ENCODE data around the gene WBP4.
"Not testable (repeated sequence)": the region's sequence is repeated elsewhere in the genome, so short reads cannot be mapped to it uniquely, and the experiment has no call there.

WBP4 gene

GRCh38 chr13:41077475-41077874 lies 16.2 kb downstream of the WBP4 start:
- DNase-seq, result no peak

DNA sequence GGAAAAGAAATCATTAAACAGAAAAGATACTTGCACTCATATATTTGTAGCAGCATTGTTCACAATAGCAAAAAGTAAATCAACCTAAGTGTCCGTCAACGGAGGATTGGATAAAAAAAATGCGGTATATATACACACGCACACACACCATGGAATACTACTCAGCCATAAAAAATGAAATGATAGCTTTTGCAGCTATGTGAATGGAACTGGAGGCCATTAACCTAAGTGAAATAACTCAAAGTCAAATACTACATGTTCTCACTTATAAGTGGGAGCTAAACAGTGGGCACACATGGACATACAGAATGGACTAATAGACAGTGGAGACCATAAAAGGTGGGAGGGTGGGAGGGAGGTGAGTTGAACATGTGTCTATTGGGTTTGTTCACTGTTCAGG lies 18.4 kb downstream of the WBP4 start:
- DNase-seq, result no peak

- no peak for DNase-seq
These were observed 24.8 kb downstream of the WBP4 start for GRCh38 chr13:41085961-41086585.

DNA sequence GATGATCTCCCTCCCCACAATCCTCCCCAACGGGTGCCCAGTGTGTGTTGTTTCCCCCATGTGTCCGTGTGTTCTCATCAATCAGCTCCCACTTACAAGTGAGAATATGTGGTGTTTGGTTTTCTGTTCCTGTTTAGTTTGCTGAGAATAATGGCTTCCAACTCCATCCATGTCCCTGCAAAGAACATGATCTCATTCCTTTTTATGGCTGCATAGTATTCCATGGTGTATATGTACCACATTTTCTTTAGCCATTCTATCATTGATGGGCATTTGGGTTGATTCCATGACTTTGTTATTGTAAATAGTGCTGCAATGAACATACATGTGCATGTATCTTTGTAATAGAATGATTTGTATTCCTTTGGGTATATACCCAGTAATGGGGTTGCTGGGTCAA lies 34.4 kb downstream of the WBP4 start:
- DNase-seq, result not testable (repeated sequence)

- no peak for DNase-seq
These were observed 37.5 kb downstream of the WBP4 start for GRCh38 chr13:41098761-41099160.

DNA sequence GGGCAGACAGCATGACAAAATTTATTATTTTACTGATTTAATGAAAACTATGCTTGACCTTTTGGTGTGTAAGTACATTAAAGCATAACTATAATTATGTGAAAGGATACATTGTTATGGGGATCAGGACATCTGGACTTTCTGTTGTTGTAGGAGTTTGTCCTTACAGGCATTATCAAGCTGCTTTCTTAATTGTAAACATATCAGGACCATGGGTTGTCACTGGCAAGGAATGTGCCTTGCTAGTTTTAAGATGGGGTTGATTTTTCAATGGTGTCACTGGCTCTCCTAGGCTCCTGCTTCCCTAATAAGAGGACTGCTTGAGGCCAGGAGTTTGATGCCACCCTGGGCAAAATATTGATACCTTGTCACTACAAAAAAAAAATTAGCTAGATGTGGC lies 38.7 kb downstream of the WBP4 start:
- no peak for DNase-seq

- DNase-seq, result no peak
These were observed 45.8 kb downstream of the WBP4 start for GRCh38 chr13:41107104-41107571.

GRCh38 chr13:41107584-41108014 lies 46.3 kb downstream of the WBP4 start:
- DNase-seq, result no peak

DNA sequence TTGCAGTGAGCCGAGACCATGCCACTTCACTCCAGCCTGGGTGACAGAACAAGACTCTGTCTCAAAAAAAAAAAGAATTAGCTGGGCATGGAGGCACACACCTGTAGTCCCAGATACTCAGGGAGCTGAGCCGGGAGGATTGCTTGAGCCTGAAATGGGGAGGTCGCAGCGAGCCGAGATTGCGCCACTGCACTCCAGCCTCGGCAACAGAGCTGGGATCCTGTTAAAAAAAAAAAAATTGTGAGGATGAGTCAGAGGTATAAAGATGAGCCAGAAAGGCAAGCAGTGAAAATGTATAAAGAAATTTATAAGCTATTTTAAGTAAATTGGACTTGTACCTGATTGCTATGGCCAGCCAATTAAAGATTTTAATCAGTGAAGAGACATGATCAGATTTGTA lies 50.1 kb downstream of the WBP4 start:
- no peak for DNase-seq

GRCh38 chr13:41117869-41118268 lies 56.6 kb downstream of the WBP4 start:
- no peak for DNase-seq

DNA sequence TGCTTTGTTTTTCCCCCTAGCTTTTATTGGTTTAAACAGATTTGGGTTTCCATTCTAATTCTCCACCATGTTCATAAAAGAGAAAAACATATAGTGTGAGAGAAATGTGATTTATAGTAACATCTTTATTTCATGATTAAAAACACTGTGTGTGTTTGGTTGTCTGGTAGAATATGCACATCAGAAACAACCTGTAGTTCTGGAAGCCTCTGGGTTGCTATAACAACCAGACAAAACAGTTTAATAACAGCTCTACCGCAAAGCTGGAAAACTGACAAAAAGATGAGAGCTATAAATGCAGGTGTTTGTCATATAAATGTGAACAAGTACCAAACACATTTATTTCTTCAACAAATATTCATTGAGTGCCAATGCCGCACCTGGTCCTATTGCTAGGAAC lies 61.5 kb downstream of the WBP4 start:
- no peak for DNase-seq

- DNase-seq, result no peak
These were observed 66.4 kb downstream of the WBP4 start for GRCh38 chr13:41127701-41128100.

GRCh38 chr13:41130356-41130755 lies 69.0 kb downstream of the WBP4 start:
- no peak for DNase-seq

GRCh38 chr13:41131189-41131588 lies 69.9 kb downstream of the WBP4 start:
- not testable (repeated sequence) for DNase-seq

- DNase-seq, result peak; percentile 15
These were observed 70.6 kb downstream of the WBP4 start for GRCh38 chr13:41131660-41132511.

- DNase-seq, result peak; percentile 93
These were observed 71.3 kb downstream of the WBP4 start, which contains the start of gene KBTBD6 for GRCh38 chr13:41132512-41133152. Gene KBTBD6 (minus strand): TSS chr13:41132802. CDS start chr13:41132511, 291 bp downstream.
